ENCODE results near the gene DSCAML1.

DNA sequence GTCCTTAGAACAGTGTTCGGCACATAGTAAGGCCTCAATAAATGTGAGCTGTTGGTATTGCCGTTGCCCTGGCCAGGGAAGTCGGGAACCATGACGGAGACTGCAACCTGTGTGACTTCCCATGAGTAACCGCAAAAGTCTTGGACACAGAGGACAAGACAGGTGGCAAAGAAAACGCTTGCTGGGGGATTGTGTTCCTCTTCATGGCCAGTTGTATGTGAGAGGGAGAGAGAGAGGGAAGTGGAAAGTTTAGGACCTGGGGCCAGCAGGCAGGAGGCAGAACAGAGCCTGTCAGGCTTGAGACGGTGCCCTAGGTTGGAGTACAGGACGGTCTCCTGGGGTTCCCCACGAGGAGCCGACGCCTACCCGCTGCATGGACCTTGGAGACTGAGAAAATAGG is 379.2 kb downstream of the DSCAML1 start:
- TF ChIP-seq CTCF (conservative IDR thresholded peaks at IDR 0.05; ENCODE audit: low read depth, low read length) (no peak), EZH2phosphoT487 (IDR thresholded peaks at IDR 0.05; ENCODE audit: borderline replicate concordance, low read length) (no peak)
